ENCODE results near the gene AMPD3. TPM values are rescaled to one million over a fixed set of nuclear protein-coding genes. Genes with fewer than 3 reads are reported as not detected.

The AMPD3 gene
- total RNA-seq, 1 experiment from 2014 or later: 5.9 TPM

- H3K9me3 ChIP-seq (ENCODE audit: control insufficient read depth, low read depth, low read length): no peaks in the 10 kb centered on the region
- H3K4me1 Mint-ChIP-seq: no peaks in the 10 kb centered on the region
- H2BK15ac ChIP-seq (ENCODE audit: low read depth, low read length): no peak overlapping the region
- H3K79me1 ChIP-seq (ENCODE audit: insufficient read depth, low read depth, low read length, poor library complexity, severe bottlenecking): no peaks in the 10 kb centered on the region
- DNase-seq: no peak
- no peak overlapping the region for H2BK12ac ChIP-seq (ENCODE audit: insufficient read length, low read depth, low read length)
- H3K79me2 ChIP-seq (ENCODE audit: insufficient read depth, low read length): no peaks in the 10 kb centered on the region
- no peak overlapping the region for H2BK120ac ChIP-seq (ENCODE audit: low read depth, low read length, poor library complexity, severe bottlenecking)
- H3K27me3 ChIP-seq (ENCODE audit: insufficient read depth, low read length): no peaks in the 10 kb centered on the region
- no peak overlapping the region for H3K27ac ChIP-seq (ENCODE audit: insufficient read length, low read depth, low read length)
- no peak overlapping the region for H2BK5ac ChIP-seq (ENCODE audit: insufficient read length, low read length)
- no peak overlapping the region for H3K14ac ChIP-seq (ENCODE audit: insufficient read depth, low read length)
- no peak overlapping the region for H3K27ac Mint-ChIP-seq
- H3K36me3 Mint-ChIP-seq (ENCODE audit: insufficient read depth in 1 of 3, low read depth in 3 of 3): peaks cover 0 to 17% (median 8%) of the 10 kb centered on the region in 3 experiments; a peak in 4 of 7 replicates
- H2AFZ ChIP-seq (ENCODE audit: low read length): no peak overlapping the region
- no peaks in the 10 kb centered on the region for H4K20me1 ChIP-seq (ENCODE audit: control insufficient read depth, insufficient read depth, insufficient read length)
- no peak overlapping the region for H3K56ac ChIP-seq (ENCODE audit: insufficient read length, low read depth, low read length)
- H2AK5ac ChIP-seq (ENCODE audit: insufficient read length, low read length): no peak overlapping the region
- no peak overlapping the region for H3K4me3 Mint-ChIP-seq
- TF ChIP-seq, protein P1, sequence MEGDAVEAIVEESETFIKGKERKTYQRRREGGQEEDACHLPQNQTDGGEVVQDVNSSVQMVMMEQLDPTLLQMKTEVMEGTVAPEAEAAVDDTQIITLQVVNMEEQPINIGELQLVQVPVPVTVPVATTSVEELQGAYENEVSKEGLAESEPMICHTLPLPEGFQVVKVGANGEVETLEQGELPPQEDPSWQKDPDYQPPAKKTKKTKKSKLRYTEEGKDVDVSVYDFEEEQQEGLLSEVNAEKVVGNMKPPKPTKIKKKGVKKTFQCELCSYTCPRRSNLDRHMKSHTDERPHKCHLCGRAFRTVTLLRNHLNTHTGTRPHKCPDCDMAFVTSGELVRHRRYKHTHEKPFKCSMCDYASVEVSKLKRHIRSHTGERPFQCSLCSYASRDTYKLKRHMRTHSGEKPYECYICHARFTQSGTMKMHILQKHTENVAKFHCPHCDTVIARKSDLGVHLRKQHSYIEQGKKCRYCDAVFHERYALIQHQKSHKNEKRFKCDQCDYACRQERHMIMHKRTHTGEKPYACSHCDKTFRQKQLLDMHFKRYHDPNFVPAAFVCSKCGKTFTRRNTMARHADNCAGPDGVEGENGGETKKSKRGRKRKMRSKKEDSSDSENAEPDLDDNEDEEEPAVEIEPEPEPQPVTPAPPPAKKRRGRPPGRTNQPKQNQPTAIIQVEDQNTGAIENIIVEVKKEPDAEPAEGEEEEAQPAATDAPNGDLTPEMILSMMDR (conservative IDR thresholded peaks at IDR 0.05): no peak
- H2BK20ac ChIP-seq (ENCODE audit: low read depth, low read length, poor library complexity, severe bottlenecking): no peak overlapping the region
- H3K9me3 Mint-ChIP-seq: no peaks in the 10 kb centered on the region; a peak in 1 of 5 replicates
- WGBS (ENCODE audit: extremely low coverage, insufficient read length, low lambda C conversion rate): no CpG with 5 or more reads among the region's 2 CpGs
- no peak overlapping the region for H4K91ac ChIP-seq (ENCODE audit: insufficient read length, low read depth, low read length)
- H3K4me2 ChIP-seq (ENCODE audit: insufficient read depth, insufficient read length, low read length): no peak overlapping the region
- H4K8ac ChIP-seq (replicated peaks; ENCODE audit: insufficient read length, low read depth, low read length): no peak overlapping the region
- no peak overlapping the region for H3K4ac ChIP-seq (ENCODE audit: low read depth, low read length)
- H4K5ac ChIP-seq (ENCODE audit: insufficient read length, low read depth, low read length): no peak overlapping the region
- H3T11ph ChIP-seq (ENCODE audit: low read length): no peak overlapping the region
- no peaks in the 10 kb centered on the region for H3K27me3 Mint-ChIP-seq (ENCODE audit: low read depth)
- H3K23ac ChIP-seq (ENCODE audit: insufficient read length, low read depth, low read length): no peak overlapping the region
- no peak overlapping the region for H3K18ac ChIP-seq (ENCODE audit: insufficient read length, low read depth, low read length)
- no peaks in the 10 kb centered on the region for H3K23me2 ChIP-seq (ENCODE audit: insufficient read length, low read depth, low read length, poor library complexity, severe bottlenecking)
- H3K4me1 ChIP-seq (ENCODE audit: insufficient read depth, low read length): no peaks in the 10 kb centered on the region
- H3K9ac ChIP-seq (ENCODE audit: extremely low read depth, insufficient read length, low read length): no peak overlapping the region
Measured at GRCh38 chr11:10534316-10534715, 79.3 kb downstream of the AMPD3 start.
